DOHH2 (cell line): ENCODE data around the gene TMEM156.

Experiments used
- EZH2phosphoT487 ChIP-seq: fragments of 200-600 bp; sonication (generic); IDR thresholded peaks from 2 replicates; pipeline ENCODE4 v1.6.1; 2017; ENCODE audit warnings: borderline replicate concordance, mild to moderate bottlenecking, antibody characterized with exemption, low read length, moderate library complexity, mixed read lengths
- TF ChIP-seq, protein P1 (sequence below): fragments of 200-600 bp; sonication (generic); IDR thresholded peaks from one replicate; pipeline ENCODE4 v1.5.1; 2014; ENCODE audit warnings: antibody characterized with exemption, mild to moderate bottlenecking, low read depth, low read length; ENCODE audit not compliant: poor library complexity, severe bottlenecking

DNA sequence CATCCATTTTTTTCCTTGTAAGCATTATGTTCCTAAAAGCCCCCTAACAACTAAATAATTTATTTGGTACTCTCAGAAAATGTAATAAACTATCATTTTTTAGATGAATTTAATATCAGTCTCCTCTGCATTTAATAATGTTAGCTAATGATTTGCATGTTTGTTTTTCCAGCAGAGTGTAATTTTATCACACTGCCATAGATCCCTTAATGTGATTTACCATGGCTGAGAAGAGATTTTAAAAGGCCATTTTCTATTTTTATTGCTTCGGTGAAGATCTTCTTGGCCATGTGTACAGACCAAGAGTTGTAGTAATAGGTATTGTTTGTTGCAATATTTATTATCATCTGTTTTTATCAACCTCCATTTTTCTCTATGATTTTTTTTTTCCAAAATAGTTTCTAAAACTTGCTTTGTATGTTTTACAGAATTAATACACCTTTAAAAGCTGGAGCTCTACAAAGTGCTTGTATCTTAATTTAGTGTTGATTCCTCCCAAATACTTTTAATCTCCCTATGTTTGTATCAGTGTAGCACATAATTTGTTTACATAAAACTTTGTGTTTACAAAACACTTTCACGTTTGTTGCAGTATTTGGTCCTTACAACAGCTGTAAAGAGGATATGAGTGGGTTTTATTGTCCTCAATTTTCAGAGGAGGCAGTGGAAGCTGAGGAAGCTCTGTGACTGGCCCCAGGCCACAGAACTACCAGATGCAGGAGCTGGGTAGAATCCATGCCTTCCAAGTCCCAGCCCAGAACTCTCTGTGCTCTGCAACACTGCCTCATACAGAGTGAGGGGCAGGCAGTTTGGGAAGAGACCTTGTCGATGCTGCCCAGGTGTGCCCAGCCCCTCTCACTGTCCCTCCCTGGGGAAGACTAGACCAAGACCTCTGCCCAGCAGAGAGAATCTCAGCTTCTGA, 106.5 kb downstream of the TMEM156 start:
- TF ChIP-seq, protein P1, sequence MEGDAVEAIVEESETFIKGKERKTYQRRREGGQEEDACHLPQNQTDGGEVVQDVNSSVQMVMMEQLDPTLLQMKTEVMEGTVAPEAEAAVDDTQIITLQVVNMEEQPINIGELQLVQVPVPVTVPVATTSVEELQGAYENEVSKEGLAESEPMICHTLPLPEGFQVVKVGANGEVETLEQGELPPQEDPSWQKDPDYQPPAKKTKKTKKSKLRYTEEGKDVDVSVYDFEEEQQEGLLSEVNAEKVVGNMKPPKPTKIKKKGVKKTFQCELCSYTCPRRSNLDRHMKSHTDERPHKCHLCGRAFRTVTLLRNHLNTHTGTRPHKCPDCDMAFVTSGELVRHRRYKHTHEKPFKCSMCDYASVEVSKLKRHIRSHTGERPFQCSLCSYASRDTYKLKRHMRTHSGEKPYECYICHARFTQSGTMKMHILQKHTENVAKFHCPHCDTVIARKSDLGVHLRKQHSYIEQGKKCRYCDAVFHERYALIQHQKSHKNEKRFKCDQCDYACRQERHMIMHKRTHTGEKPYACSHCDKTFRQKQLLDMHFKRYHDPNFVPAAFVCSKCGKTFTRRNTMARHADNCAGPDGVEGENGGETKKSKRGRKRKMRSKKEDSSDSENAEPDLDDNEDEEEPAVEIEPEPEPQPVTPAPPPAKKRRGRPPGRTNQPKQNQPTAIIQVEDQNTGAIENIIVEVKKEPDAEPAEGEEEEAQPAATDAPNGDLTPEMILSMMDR: no peak
- no peak for TF ChIP-seq EZH2phosphoT487
